ENCODE measurements around the gene SMNDC1.
"Not testable (repeated sequence)": the region's sequence is repeated elsewhere in the genome, so short reads cannot be mapped to it uniquely, and the experiment has no call there.

Gene SMNDC1

DNA sequence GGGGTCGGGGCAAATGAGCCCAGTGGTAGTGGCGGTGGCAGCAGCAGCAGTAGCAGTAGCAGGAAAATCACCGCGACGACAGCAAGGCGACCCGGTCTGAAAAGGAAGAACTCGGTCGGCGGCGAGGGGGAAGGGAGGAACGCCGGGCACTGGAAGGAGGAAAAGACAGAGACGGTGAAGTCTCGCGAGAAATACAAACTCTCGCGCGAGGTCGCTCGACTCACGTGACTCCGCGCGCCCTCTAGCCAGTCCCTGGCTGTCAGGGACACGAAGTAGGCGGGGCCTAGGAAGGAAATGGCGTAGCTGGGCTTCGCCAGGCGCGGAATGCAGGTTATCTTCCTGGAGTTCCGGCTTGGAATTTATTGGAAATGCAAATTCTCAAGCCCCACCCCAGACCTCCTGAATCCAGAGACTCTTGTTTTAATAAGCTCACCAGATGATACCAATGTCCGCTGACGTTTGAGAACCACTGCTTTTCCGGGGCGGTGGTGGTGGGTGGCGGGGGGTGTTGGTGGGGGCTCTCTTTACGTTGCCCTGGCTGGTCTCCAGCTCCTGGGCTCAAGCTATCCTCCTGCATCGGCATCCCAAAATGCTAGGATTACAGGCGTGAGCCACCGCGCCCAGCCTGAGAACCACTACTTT, at the start of gene SMNDC1:
Gene SMNDC1, minus strand, starts transcription at position 141 of the 642 bp plus-strand sequence. CDS start 1,333 bp downstream, outside the sequence.
- in situ Hi-C loops (cut with HindIII; ENCODE audit: low sequenced_read_pairs): no loop called here

DNA sequence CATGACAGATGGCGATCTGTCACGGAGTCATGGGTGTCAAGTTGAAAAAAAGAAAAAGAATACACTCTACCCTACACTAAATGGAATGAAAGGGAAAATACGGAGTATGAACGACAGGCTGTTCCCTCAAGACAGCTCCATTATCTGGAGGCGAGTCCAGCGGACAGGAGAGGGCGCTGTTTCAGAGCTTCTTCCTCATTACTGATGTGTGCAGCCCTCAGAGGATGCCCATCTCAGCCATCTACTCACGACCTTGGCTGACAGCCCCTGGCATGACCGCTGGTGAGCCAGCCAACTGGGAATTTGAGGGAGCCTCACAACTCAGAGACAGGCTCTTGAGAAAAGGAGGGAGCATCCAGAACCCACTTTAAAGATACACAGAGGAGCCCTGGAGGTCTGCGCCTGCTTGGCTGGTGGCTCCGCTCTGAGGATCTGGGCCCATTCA, 49.6 kb upstream of the SMNDC1 start:
- in situ Hi-C loops (cut with HindIII; ENCODE audit: low sequenced_read_pairs): no loop called here

DNA sequence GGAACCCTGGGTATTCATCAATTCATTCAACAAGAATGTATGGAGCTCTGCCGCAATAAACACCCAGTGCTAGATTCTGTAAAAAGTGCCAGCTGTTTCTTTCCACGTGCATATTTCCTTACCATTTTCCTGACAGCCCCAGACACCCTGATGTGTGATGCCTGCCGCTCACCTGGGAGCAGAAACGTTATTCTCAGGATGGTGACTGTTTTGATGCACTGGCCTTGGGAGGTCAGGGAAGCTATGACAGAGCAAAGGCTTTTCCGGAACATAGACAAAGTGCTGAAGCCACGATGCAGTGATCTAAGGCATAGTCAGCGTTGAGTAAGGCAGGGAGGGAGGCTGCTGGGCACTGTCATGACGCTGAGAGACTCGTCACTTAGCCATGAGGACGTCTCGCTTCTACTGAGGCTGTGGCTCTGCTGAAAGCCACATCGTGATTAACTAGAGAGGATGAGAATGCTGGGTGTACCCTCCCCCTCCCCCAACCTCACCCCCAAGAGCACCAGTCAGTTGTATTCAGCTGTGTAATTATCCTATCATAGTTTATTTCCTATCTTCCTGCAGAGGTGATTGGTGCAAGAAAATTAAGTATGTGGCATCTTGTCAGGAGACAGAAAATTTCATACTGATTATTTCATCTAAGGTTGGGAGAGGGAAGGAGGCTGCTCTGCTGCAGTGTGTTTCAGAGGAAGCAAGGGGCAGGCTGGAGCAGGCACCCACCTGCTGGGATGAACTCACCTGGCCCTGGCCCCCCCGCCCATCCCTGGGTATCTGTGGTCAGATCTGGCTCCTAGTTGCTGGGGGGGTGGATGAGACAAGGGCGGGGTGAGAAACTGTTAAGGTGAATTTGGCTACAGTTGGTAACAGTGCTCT, 48.8 kb upstream of the SMNDC1 start:
- in situ Hi-C loops (cut with HindIII; ENCODE audit: low sequenced_read_pairs): no loop called here

DNA sequence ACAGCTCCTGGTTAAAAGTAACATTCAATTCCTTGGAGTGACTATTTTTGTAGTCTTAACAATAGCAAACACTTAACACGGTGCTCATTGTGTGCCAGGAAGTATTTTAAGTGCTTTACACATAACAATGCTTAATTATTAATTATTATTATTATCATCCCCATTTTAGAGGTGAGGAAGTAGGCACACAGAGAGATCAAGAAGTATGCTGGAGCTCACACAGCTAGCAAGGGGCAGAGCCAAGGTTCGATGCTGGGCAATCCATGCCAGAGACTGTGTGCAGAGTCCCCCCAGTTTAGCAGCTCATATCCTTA, 48.2 kb upstream of the SMNDC1 start:
- in situ Hi-C loops (cut with HindIII; ENCODE audit: low sequenced_read_pairs): no loop called here

DNA sequence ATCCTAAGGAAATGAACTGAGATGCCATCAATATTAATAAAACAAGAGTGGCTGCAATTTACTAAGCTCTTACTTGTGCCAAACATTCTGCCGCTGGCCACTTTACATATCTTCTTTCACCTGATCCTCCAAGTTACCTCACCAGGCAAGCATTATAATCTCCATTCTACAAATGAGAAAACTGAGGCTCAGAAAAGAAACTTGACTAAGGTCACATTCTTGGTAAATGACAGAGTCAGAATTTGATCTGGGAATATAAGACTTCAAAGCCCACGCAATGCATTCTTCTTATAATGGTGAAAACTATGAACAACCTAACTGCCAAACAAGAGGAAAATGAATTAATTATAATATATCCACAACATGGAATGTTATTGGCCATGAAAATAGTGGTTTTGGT, 46.1 kb upstream of the SMNDC1 start:
- in situ Hi-C loops (cut with HindIII; ENCODE audit: low sequenced_read_pairs): no loop called here

DNA sequence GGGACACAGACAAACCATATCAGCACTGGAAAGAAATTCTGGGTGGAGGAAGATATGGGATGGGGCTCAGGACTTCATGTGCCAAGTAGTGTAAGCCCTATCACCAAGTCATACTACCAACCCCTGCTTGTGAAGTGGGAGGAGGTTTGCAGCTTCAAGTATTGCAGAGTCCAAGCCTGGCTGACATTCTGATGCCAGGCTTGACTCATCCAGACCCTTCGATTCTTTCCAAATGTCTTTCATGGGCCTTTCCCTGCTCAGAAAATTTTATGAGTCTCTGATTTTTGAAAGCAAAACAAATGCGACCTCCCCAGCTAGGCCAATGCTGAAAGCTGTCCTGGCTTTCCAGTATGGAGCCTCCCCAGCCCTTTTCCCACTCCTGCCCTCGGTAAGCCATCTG, 45.1 kb upstream of the SMNDC1 start:
- in situ Hi-C loops (cut with HindIII; ENCODE audit: low sequenced_read_pairs): no loop called here

DNA sequence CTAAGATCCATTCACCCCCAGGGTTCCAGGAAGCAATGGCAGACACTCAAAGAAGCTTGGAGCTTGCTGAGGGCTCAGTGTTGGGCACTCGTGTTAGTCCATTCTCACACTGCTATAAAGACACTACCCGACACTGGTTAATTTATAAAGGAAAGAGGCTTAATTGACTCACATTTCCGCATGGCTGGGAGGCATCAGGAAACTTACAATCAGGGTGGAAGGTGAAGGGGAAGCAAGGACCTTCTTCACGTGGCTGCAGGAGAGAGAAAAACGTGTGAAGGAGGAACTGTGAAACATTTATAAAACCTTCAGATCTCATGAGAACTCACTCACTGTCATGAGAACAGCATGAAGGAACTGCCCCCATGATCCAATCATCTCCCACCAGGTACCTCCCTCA, 44.7 kb upstream of the SMNDC1 start:
- in situ Hi-C loops (cut with HindIII; ENCODE audit: low sequenced_read_pairs): no loop called here

DNA sequence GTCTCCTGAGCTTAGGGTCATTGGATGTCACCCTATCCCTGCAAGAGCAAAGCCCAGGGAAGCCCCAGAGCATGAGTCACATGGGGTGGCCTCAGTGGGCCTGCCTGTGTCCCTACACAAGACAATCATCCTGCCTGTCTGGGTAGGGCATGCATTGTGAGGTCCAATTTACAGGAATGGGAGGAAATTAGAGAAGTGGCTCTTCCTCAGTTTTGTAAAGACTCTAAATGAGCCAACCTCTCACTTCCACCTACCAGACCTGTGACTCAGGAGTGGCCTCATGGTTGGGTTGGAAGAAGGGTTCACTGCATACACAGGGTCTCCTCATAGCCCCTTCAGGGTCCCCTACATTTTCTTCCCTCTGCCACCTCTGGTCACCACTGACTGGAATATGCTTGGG, 43.6 kb upstream of the SMNDC1 start:
- in situ Hi-C loops (cut with HindIII; ENCODE audit: low sequenced_read_pairs): no loop called here

DNA sequence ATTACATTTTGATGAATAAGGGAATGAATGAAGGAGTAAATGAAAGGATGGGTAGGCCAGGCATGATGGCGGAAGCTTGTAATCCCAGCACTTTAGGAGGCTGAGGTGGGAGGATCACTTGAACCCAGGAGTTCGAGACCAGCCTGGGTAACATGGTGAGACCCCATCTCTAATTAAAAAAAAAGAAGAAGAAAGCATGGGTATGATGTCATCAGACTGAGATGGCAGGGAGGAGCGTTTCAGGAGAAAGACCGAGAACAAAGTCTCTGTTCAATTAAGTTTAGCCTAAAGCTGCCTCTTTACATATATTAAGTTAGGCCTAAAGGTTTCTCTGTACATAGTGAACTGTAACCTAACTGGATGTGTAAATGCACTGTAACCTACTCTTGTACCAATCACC, 42.2 kb upstream of the SMNDC1 start:
- in situ Hi-C loops (cut with HindIII; ENCODE audit: low sequenced_read_pairs): no loop called here

DNA sequence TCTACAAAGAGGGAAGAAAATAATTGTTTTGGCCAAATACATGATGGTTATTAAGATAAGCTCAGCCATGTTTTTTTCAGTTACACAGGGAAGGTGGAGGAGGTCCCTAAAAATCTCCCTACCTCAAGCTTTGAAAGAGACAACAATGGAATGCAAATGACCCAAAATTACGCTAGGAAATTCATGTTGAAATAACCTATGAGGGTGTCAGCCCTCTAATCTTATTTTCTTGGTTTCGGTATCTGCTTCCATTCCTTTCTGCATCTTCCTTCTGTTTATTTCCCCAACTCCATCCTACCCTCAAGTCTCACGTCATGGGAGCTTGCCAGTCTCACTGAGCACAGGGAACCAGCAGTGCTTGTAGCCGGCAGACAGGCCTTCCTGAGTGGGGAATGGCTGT, 40.6 kb upstream of the SMNDC1 start:
- in situ Hi-C loops (cut with HindIII; ENCODE audit: low sequenced_read_pairs): no loop called here

DNA sequence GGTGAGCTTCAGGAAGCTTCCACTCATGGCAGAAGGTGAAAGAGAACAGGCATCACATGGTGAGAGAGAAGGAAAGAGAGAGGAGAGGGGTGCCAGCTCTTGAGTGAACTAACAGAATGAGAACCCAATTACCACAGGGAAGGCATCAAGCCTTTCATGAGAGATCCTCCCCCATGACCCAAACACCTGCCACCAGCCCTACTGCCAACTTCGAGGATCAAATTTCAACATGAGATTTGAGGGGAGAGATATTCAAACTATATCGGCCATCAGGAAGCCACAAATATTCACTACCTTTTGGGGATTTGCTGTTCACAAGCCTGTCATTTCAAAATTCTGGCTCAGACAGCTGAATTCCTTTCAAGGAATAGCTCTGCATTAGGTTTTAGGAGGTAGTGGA, 39.9 kb upstream of the SMNDC1 start:
- in situ Hi-C loops (cut with HindIII; ENCODE audit: low sequenced_read_pairs): no loop called here

DNA sequence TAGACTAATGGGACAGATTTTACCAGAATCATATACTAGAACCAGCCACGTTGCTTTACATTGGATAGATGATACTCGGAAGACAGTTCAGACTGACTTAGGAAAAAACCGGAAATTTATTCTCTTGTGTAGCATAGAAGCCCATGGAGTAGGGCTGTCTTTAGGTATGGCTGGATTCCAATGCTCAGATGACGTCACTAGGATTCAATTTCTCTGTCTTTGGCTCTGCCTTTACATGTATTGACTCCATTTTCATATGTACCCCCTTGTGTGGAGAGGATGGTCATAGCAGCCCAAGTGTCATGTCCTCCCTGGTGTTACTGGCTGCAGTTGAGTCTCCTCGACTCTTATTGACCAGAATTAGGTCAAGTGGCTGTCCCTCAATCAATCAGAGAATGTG, 39.2 kb upstream of the SMNDC1 start:
- in situ Hi-C loops (cut with HindIII; ENCODE audit: low sequenced_read_pairs): no loop called here

DNA sequence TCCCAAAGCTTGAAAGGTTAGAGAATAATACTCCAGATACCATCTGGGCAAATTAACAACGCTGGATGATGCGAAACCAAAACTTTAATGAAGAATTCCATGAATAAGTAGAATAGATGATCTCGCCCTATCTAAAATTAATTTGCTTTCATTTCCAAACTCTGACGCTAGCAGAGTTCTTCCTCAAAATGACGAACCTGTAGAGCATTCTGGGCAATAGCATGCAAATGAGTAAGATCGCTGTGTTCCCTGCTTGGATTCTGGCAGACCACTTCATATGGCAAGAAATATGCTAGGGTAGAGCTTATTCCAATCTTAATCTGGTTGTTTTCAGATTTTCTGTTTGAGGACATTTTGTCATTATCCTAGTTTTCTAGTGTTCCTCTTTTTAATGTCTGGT, 36.1 kb upstream of the SMNDC1 start:
- in situ Hi-C loops (cut with HindIII; ENCODE audit: low sequenced_read_pairs): no loop called here

DNA sequence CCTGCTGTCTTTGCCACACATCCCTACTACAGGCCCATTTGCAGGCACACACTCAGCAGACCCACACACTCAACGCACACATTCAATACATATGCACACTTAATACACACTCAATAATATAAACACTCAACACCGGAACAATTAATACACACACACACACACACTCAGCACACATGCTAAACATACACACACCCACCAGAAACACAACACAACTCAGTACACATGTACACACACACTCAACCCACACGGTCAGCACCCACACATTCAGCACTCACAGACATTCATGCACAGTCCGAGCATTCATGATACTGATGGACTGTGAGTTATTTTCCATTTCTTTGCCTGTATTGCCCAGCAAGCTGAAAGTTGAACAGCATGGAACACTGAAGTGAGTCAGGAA, 35.4 kb upstream of the SMNDC1 start:
- in situ Hi-C loops (cut with HindIII; ENCODE audit: low sequenced_read_pairs): no loop called here

DNA sequence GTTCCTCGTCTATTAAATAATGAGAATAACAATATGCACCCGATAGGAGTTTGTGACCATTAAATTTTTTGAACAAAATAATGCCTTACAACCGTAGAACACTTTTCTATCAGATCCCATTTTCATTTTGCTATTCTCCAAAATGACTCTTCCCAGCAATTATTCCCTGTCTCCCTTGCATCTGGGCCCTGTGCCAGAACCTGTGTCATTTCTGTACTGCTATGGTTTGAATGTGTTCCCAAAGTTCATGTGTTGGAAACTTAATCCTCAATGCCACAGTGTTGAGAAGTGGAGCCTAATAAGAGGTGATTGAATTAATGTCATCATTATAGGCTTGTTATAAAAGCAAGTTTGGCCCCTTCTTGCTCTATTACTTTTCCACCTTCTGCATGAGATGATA, 33.2 kb upstream of the SMNDC1 start:
- in situ Hi-C loops (cut with HindIII; ENCODE audit: low sequenced_read_pairs): loop anchor here (5.0 kb wide), 1 partner anchor 209 kb away; no protein-coding TSS in a partner anchor

DNA sequence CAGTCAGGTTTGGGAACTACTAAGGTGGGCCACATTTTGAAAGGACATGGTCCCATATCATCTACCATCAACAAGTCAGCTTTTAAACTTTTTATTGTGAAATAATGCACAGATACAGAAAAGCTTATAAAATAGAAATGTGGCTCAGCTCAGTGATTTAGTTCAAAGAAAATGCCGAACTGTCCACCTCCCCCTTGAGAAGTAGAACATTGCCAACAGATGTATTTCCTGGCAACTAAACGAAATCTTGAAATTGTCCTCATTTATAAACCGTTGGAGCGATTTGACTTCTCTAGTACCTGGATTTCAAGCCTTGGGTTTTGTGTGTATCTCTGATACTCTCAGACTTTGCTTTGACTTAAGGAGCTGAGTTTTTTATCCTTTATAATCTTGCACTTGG, 32.7 kb upstream of the SMNDC1 start:
- in situ Hi-C loops (cut with HindIII; ENCODE audit: low sequenced_read_pairs): loop anchor here (5.0 kb wide), 1 partner anchor 210 kb away; no protein-coding TSS in a partner anchor

DNA sequence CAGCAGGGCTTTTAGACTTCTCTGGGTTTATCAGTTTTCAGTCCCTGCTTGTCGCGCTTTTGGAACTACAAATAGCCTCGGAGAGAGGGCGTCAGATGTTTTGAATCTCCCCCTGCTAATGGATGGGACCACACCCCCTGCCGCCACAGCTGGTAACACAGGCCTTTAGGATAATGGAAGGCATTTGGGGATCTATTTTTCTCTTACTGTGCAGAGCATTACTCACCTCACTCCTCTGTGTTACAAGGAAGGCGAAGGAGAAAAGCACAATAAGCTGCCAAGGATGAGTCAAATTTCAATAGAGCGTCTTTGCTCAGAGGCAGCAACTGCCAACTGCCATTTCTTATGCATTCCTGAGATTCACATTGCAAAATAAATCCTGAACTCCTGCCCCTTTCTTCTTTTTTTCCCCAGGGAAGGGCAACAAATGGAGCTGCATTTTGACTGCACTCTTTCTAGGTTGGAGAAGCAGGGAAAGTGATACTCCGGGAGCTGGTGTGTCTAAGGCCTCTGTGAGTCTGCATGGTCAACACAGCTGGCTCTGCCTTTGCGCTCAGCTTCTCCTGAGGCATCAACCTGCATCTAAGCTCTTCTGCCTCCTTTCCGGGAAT, 31.5 kb upstream of the SMNDC1 start:
- in situ Hi-C loops (cut with HindIII; ENCODE audit: low sequenced_read_pairs): loop anchor here (5.0 kb wide), 1 partner anchor 211 kb away; no protein-coding TSS in a partner anchor

DNA sequence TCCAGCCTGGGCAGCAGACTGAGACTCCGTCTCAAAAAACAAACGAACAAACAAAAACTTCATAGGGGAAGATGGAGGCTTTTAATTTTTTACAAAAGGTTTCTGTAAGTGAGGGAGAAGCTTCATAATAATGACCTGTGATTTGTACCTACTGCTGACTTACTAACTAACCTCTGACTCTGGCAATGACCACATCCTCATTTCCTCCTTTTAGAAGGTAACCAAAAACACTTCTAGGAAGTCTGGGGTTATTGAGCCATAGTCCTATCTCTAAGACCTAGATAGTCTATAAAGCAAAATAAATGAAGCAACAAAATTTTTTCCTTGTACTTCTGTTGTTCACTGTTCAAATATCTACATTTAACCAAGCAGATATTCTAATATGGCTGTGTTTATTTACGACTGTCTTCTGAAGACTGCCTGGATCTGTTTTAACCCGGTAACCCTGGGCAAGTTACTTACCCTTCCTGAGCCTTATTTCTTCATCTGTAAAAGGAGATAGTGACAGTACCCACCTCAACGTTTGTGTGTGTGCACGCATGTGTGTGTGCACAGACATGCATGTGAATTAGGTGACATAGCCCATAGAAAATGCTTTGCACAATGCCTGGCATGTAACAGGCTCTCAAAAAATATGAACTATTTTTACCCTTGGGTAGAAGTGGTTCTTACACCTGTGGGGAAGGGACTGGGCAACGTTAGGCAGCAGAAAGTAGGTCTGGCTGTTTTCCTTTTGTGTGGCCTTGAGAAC, 30.8 kb upstream of the SMNDC1 start:
- in situ Hi-C loops (cut with HindIII; ENCODE audit: low sequenced_read_pairs): loop anchor here (5.0 kb wide), 1 partner anchor 212 kb away; no protein-coding TSS in a partner anchor

DNA sequence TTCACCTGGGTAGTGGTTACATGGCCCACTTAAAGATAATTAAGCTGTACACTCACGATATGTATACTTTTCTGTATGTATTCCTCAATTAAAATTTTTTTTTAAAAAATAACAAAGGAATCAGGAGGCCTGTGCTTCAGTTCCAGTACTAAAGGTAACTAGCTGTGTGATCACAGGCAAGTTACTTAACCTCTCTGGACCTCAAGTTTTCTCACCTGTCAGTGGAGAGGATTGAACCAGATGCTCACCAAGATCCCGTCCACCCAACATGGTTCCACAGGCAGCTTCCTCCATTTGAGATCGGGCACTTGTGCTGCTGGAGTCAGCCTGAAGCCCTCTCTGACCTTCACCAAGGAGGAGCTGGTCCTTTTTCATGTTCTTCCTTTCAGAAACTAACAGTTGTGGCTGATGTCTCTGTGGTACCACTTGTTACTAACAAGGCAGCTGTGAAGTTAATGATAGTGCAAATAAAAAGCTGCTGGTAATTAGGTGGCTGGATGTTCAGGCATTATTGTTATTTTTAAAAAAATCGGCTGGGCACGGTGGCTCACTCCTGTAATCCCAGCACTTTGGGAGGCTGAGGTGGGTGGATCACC, 29.4 kb upstream of the SMNDC1 start:
- in situ Hi-C loops (cut with HindIII; ENCODE audit: low sequenced_read_pairs): no loop called here

DNA sequence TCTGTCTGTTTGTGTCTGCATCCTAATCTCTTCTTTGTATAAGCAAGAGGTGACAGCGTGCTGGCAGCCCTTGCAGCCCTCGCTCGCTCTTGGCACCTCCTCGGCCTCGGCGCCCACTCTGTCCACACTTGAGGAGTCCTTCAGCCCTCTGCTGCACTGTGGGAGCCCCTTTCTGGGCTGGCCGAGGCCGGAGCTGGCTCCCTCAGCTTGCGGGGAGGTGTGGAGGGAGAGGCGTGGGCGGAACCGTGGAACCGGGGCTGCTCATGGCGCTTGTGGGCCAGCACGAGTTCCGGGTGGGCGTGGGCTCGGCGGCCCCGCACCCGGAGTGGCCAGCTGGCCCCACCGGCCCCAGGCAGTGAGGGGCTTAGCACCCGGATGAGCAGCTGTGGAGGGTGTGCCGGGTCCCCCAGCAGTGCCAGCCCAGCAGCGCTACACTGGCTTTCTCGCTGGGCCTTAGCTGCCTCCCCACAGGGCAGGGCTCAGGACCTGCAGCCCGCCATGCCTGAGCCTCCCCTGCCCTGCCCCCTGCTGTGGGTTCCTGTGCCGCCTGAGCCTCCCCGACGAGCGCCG, 26.6 kb upstream of the SMNDC1 start:
- in situ Hi-C loops (cut with HindIII; ENCODE audit: low sequenced_read_pairs): not testable (repeated sequence)

All from endothelial cell of hepatic sinusoid (primary cell).